ENCODE measurements around the gene MRPS27.
"Not testable (repeated sequence)": the region's sequence is repeated elsewhere in the genome, so short reads cannot be mapped to it uniquely, and the experiment has no call there.

MRPS27 gene

GRCh38 chr5:72301557-72301956 is 18.5 kb downstream of the MRPS27 start:
- no peak for DNase-seq (ENCODE audit: low read depth)
- no peak overlapping the region for H3K4me3 ChIP-seq (ENCODE audit: control insufficient read depth, low read depth, low read length)
- no peak for TF ChIP-seq CTCF (conservative IDR thresholded peaks at IDR 0.05; ENCODE audit: control insufficient read depth, insufficient read depth, low read depth, low read length)

- DNase-seq (ENCODE audit: low read depth), result peak; percentile 73
- no peak for TF ChIP-seq CTCF (conservative IDR thresholded peaks at IDR 0.05; ENCODE audit: control insufficient read depth, insufficient read depth, low read depth, low read length)
- H3K4me3 ChIP-seq (ENCODE audit: control insufficient read depth, low read depth, low read length), result no peak overlapping the region
Observed at GRCh38 chr5:72300590-72301339, 19.3 kb downstream of the MRPS27 start.

GRCh38 chr5:72298711-72299110 is 21.3 kb downstream of the MRPS27 start:
- TF ChIP-seq CTCF (conservative IDR thresholded peaks at IDR 0.05; ENCODE audit: control insufficient read depth, insufficient read depth, low read depth, low read length), result no peak
- H3K4me3 ChIP-seq (ENCODE audit: control insufficient read depth, low read depth, low read length), result no peak overlapping the region
- DNase-seq (ENCODE audit: low read depth), result no peak

- H3K4me3 ChIP-seq (ENCODE audit: control insufficient read depth, low read depth, low read length); DNase-seq (ENCODE audit: low read depth): not testable (repeated sequence)
Observed at GRCh38 chr5:72298136-72298535, 21.9 kb downstream of the MRPS27 start.

DNA sequence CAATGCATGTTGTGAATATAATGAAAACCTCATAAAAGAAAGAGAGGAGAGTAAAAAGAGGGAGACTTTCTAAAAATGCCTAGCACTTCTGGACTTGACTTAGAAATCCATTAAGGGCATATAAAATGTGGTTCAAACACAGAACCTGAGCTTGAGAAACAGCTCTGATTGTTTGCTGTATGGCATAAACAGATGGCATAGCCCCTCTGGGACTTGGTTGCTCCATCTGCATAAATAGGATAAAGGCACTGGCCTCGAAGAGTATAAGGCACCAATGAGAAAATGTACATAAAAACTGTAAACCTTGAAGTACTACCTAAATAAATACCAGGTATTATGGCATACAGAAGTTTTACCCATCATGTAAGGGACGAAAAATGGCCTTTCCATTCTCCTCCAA is 23.8 kb downstream of the MRPS27 start:
- no peak for TF ChIP-seq CTCF (conservative IDR thresholded peaks at IDR 0.05; ENCODE audit: control insufficient read depth, insufficient read depth, low read depth, low read length)
- no peak overlapping the region for H3K4me3 ChIP-seq (ENCODE audit: control insufficient read depth, low read depth, low read length)
- no peak for DNase-seq (ENCODE audit: low read depth)

DNA sequence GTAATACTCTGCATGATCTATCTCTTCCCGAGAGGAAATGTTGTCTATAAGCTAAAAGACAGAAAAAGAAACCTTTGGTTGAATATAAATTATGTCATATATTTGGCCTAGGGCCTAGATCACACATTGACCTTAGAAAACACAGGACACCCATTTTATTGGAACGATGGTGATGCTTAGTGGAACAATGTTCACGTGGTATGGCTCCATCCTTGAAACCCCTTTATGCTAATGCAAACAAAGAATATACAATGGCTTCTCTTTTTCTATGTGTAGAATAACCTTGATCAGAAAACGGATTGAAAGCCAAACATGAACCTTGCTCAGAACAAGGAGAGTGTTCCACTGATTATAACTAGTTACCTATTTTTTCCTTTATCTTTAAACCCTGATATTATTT is 24.5 kb downstream of the MRPS27 start:
- TF ChIP-seq CTCF (conservative IDR thresholded peaks at IDR 0.05; ENCODE audit: control insufficient read depth, insufficient read depth, low read depth, low read length), result no peak
- DNase-seq (ENCODE audit: low read depth), result no peak
- H3K4me3 ChIP-seq (ENCODE audit: control insufficient read depth, low read depth, low read length), result no peak overlapping the region

DNA sequence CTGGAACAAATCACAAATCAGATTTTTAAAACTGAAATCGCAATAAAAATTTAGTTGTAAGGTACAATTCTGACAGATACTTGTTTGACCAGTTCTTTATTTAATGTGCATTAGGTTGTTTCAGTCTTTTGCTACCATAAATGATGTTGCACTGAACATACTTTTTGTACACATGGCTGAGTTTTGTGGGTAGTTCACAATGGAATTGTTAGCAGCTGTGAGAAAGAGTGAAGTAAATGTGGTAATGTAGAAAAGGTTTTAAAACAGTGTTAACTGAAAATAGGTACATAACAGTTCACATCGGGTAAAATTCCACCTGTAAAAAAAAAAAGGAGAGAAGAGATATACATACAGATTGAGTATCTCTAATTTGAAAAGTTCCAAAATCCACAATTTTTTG is 25.6 kb downstream of the MRPS27 start:
- DNase-seq (ENCODE audit: low read depth), result no peak

More for the DNA sequence above, 25.6 kb downstream of the MRPS27 start:
- TF ChIP-seq CTCF (conservative IDR thresholded peaks at IDR 0.05; ENCODE audit: control insufficient read depth, insufficient read depth, low read depth, low read length), result no peak
- no peak overlapping the region for H3K4me3 ChIP-seq (ENCODE audit: control insufficient read depth, low read depth, low read length)
